Measurements from ENCODE around the gene PRSS21. TPM values are rescaled to one million over a fixed set of nuclear protein-coding genes. Genes with fewer than 3 reads are reported as not detected.

PRSS21 gene
- total RNA-seq, 1 donor from 2014 or later, result not detected

GRCh38 chr16:2857451-2858244 is 40.6 kb downstream of the PRSS21 start, which contains the start of gene PRSS22:
Gene PRSS22 (minus strand): TSS chr16:2858170. CDS start chr16:2858104, 66 bp downstream.
- no peak within 1 kb of the TSS for H3K27ac ChIP-seq
- no peak for DNase-seq (ENCODE audit: low spot score in 2 of 2)
- peaks cover 11% of the 10 kb centered on the region for H3K27me3 ChIP-seq
- H3K36me3 ChIP-seq, result no peaks in the 10 kb centered on the region
- no peaks in the 10 kb centered on the region for H3K4me1 ChIP-seq
- no peaks in the 10 kb centered on the region for H3K9me3 ChIP-seq
- TF ChIP-seq CTCF (IDR thresholded peaks at IDR 0.05), result no peak
- peak within 1 kb of the TSS in 1 of 2 donors; percentile 27 for H3K4me3 ChIP-seq
- intact Hi-C loops (cut with DNase I), result no loop called here

GRCh38 chr16:2858245-2859025 is 41.4 kb downstream of the PRSS21 start:
- Histone ChIP-seq H3K4me3 (no peak overlapping the region), H3K27ac (no peak overlapping the region), H3K27me3 (peaks cover 11% of the 10 kb centered on the region), H3K36me3 (no peaks in the 10 kb centered on the region), H3K9me3 (no peaks in the 10 kb centered on the region), H3K4me1 (no peaks in the 10 kb centered on the region)
- no peak for TF ChIP-seq CTCF (IDR thresholded peaks at IDR 0.05)
- no peak for DNase-seq (ENCODE audit: low spot score in 2 of 2)
- intact Hi-C loops (cut with DNase I), result no loop called here

- DNase-seq (ENCODE audit: low spot score in 2 of 2), result no peak
- peaks cover 11% of the 10 kb centered on the region for H3K27me3 ChIP-seq
- H3K4me3 ChIP-seq, result no peak overlapping the region
- H3K4me1 ChIP-seq, result no peaks in the 10 kb centered on the region
- intact Hi-C loops (cut with DNase I), result no loop called here
- no peak overlapping the region for H3K27ac ChIP-seq
- TF ChIP-seq CTCF (IDR thresholded peaks at IDR 0.05), result no peak
- no peaks in the 10 kb centered on the region for H3K9me3 ChIP-seq
- H3K36me3 ChIP-seq, result no peaks in the 10 kb centered on the region
Observed at GRCh38 chr16:2859686-2860265, 42.7 kb downstream of the PRSS21 start.

- no peaks in the 10 kb centered on the region for H3K36me3 ChIP-seq
- TF ChIP-seq CTCF (IDR thresholded peaks at IDR 0.05), result no peak
- no peaks in the 10 kb centered on the region for H3K9me3 ChIP-seq
- DNase-seq (ENCODE audit: low spot score in 2 of 2), result no peak
- H3K27me3 ChIP-seq, result peaks cover 11% of the 10 kb centered on the region
- no peak overlapping the region for H3K4me3 ChIP-seq
- intact Hi-C loops (cut with DNase I), result no loop called here
- H3K27ac ChIP-seq, result no peak overlapping the region
- no peaks in the 10 kb centered on the region for H3K4me1 ChIP-seq
Observed at GRCh38 chr16:2860826-2861567, 44.0 kb downstream of the PRSS21 start.

- no peaks in the 10 kb centered on the region for H3K27me3 ChIP-seq
- no peaks in the 10 kb centered on the region for H3K36me3 ChIP-seq
- H3K4me3 ChIP-seq, result no peak overlapping the region
- DNase-seq (ENCODE audit: low spot score in 2 of 2), result no peak
- H3K27ac ChIP-seq, result no peak overlapping the region
- H3K9me3 ChIP-seq, result no peaks in the 10 kb centered on the region
- intact Hi-C loops (cut with DNase I), result loop anchor here (5.0 kb wide), 2 partner anchors 47 to 88 kb away; partner anchors contain the start of genes ELOB and FLYWCH1
- TF ChIP-seq CTCF (IDR thresholded peaks at IDR 0.05), result no peak
- no peaks in the 10 kb centered on the region for H3K4me1 ChIP-seq
Observed at GRCh38 chr16:2865651-2866050, 48.6 kb downstream of the PRSS21 start.

Data from ascending aorta (tissue), 2 donors.